Bronchial epithelial cell (primary cell): Measurements from ENCODE around the gene CACNA1C. TPM values are rescaled to one million over a fixed set of nuclear protein-coding genes. Genes with fewer than 3 reads are reported as not detected.

Experiments used
- DNase-seq: peaks from one replicate; pipeline ENCODE4 v3.0.0-alpha.2; 2010; ENCODE audit warnings: low read depth
- FAIRE-seq: peaks from 2 replicates; lab custom pipeline; 2011; peaks lifted over from hg19 to GRCh38; lab: Jason Lieb, UNC
- H3K27me3 ChIP-seq: 2 replicates; pipeline ENCODE4 v1.5.1; 2011; ENCODE audit warnings: low read length; ENCODE audit not compliant: control insufficient read depth, insufficient read depth
- H3K36me3 ChIP-seq: 2 replicates; pipeline ENCODE4 v1.5.1; 2011; ENCODE audit warnings: low read length; ENCODE audit not compliant: control insufficient read depth, insufficient read depth
- H3K4me3 ChIP-seq: 2 replicates; pipeline ENCODE4 v1.5.1; 2011; ENCODE audit warnings: mild to moderate bottlenecking, low read depth, low read length, control low read depth
- CTCF ChIP-seq: IDR thresholded peaks from 2 replicates; pipeline ENCODE4 v1.5.1; 2011; ENCODE audit warnings: mild to moderate bottlenecking, moderate library complexity, low read length, control low read depth, inconsistent platforms; ENCODE audit not compliant: insufficient read depth, severe bottlenecking
- total RNA-seq: library from RNA; depleted of rRNA; stranded (reverse); fragments of >200 nt; gene quantifications from 2 replicates; pipeline ENCODE4 v1.2.1, GENCODE V29; 2014

Gene CACNA1C
- total RNA-seq, 1 donor from 2014 or later, result not detected

- Histone ChIP-seq H3K27me3 (no peaks in the 10 kb centered on the region), H3K36me3 (no peaks in the 10 kb centered on the region), H3K4me3 (no peak overlapping the region)
- TF ChIP-seq CTCF, result no peak
- no peak for DNase-seq
- no peak for FAIRE-seq
Measured at GRCh38 chr12:2457215-2457932, 404.6 kb downstream of the CACNA1C start.

DNA sequence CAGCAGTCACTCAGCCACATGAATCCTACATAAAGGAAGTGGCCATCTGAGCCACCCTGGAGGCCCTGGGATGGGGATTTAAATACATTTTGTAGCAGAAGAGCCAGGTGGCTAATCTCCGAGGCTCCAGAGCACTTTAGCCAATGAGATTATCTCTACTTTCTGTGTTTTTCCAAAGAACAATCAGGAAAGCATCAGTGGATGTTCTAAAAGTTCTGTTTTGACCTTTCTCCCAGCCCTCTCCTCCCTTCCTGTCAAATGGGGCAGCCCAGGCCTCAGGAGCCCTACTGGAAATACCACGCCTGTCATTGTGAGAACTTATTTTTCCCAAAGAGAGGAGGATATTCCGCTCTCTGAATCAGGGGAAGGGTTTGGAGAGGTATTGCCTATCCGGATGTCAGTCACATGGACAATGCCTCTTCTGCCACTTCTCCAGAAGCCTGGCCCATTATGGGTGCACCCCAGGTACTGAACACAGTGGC lies 405.2 kb downstream of the CACNA1C start:
- H3K36me3 ChIP-seq, result no peaks in the 10 kb centered on the region
- DNase-seq (no peak), FAIRE-seq (no peak)
- H3K4me3 ChIP-seq, result no peak overlapping the region
- H3K27me3 ChIP-seq, result no peaks in the 10 kb centered on the region
- no peak for TF ChIP-seq CTCF

DNA sequence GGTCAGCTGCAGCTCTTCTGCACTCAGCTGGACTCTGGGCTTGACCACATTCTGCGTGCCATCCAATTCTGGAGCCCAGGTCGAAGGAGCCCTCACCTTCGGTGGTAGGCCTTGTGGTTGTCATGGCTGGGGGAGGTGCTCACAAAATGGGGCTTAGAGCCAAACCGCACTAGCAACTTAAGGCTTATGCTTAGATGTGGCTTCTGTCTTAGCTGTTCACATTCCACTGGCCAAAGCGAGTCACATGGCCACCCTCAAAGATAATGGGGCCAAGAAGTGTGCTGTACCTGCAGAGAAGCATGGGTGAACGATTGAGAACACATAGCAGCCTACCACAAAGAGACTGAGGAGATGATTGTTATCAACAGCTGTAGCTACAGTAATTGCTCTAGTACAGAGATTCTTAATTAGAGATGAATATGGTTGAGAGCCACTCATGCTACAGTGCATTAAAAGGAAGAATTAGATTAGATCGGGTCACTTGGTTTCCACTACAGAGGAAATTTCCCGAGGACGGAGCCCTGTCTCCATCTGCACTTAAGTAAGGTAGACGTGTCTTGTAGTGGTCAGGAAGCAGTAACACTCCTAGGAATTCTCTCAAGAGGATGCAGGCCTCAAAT lies 407.4 kb downstream of the CACNA1C start:
- FAIRE-seq, result no peak
- Histone ChIP-seq H3K4me3 (no peak overlapping the region), H3K36me3 (no peaks in the 10 kb centered on the region), H3K27me3 (no peaks in the 10 kb centered on the region)
- no peak for DNase-seq
- no peak for TF ChIP-seq CTCF

DNA sequence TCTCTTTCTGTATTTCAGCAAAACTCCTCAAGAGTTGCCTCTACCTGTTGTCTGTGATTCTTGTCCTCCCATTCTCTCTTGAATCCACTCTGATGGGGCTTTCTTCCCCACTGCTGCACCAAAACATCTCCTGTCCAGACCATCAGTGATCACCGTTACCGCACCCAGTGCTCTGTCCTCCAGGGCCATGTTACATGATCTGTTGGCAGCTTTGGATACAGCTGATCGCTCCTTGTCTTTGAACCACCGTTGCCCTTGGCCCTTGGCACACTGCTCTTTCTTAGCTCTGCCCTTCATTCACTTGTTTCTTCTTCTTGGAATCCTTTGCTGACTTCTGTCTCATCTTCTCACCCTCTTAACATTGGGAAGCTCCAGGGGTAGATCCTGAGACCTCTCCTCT lies 408.3 kb downstream of the CACNA1C start:
- H3K27me3 ChIP-seq, result no peaks in the 10 kb centered on the region
- H3K36me3 ChIP-seq, result no peaks in the 10 kb centered on the region
- FAIRE-seq (no peak), DNase-seq (no peak)
- TF ChIP-seq CTCF, result no peak
- H3K4me3 ChIP-seq, result no peak overlapping the region

GRCh38 chr12:2461645-2462044 lies 408.9 kb downstream of the CACNA1C start:
- Histone ChIP-seq H3K36me3 (no peaks in the 10 kb centered on the region), H3K27me3 (no peaks in the 10 kb centered on the region), H3K4me3 (no peak overlapping the region)
- DNase-seq, result no peak
- no peak for TF ChIP-seq CTCF
- no peak for FAIRE-seq

DNA sequence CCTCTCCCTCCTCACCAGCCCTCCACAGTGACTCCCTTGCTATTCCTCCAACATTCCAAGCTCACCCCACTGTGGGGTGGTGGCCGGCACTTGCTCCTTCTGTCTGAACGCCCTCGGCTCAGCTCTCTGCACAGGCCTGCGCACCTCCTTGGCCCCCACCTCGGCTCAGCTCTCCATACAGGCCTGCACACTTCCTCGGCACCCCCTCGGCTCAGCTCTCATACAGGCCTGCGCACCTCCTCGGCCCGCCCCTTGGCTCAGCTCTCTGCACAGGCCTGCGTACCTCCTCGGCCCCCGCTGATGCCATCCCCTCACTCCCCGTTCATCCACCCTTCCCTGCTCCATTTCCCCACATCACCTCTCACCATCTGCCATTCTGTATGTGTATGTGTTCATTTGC lies 409.3 kb downstream of the CACNA1C start:
- no peak for FAIRE-seq
- Histone ChIP-seq H3K4me3 (no peak overlapping the region), H3K36me3 (no peaks in the 10 kb centered on the region), H3K27me3 (no peaks in the 10 kb centered on the region)
- TF ChIP-seq CTCF, result no peak
- DNase-seq, result no peak
